HG02678 (cell line): ENCODE data around the gene KDM5C.
"Not testable (repeated sequence)": the region's sequence is repeated elsewhere in the genome, so short reads cannot be mapped to it uniquely, and the experiment has no call there.

Experiments used
- ATAC-seq: cut with Tn5 transposase; IDR thresholded peaks from one replicate; pipeline ENCODE4 v1.9.1; 2021; ENCODE audit warnings: mild to moderate bottlenecking, moderate library complexity; ENCODE audit not compliant: unreplicated experiment

KDM5C gene

GRCh38 chrX:53194308-53194707 lies 30.7 kb downstream of the KDM5C start:
- ATAC-seq, result no peak

- ATAC-seq, result no peak
Measured at GRCh38 chrX:53193093-53193492, 31.9 kb downstream of the KDM5C start.

GRCh38 chrX:53190363-53190960 lies 34.5 kb downstream of the KDM5C start:
- ATAC-seq, result no peak

GRCh38 chrX:53188763-53189162 lies 36.2 kb downstream of the KDM5C start:
- ATAC-seq, result peak; percentile 77

- no peak for ATAC-seq
Measured at GRCh38 chrX:53186351-53186750, 38.7 kb downstream of the KDM5C start.

- ATAC-seq, result no peak
Measured at GRCh38 chrX:53184836-53185235, 40.2 kb downstream of the KDM5C start.

GRCh38 chrX:53171356-53171755 lies 53.7 kb downstream of the KDM5C start:
- ATAC-seq, result no peak

GRCh38 chrX:53166103-53166502 lies 58.9 kb downstream of the KDM5C start:
- ATAC-seq, result no peak

- ATAC-seq, result not testable (repeated sequence)
Measured at GRCh38 chrX:53164566-53164965, 60.4 kb downstream of the KDM5C start.

- ATAC-seq, result no peak
Measured at GRCh38 chrX:53163436-53163835, 61.6 kb downstream of the KDM5C start.

GRCh38 chrX:53160297-53160983 lies 64.6 kb downstream of the KDM5C start:
- no peak for ATAC-seq

GRCh38 chrX:53159184-53159583 lies 65.8 kb downstream of the KDM5C start:
- no peak for ATAC-seq

GRCh38 chrX:53156207-53156596 lies 68.8 kb downstream of the KDM5C start:
- ATAC-seq, result no peak

GRCh38 chrX:53155512-53156206 lies 69.3 kb downstream of the KDM5C start:
- no peak for ATAC-seq

- ATAC-seq, result no peak
Measured at GRCh38 chrX:53153581-53153980, 71.4 kb downstream of the KDM5C start.
